Left renal cortex interstitium (tissue), 4 donors: ENCODE results near the gene NSMF. TPM values are rescaled to one million over a fixed set of nuclear protein-coding genes. Genes with fewer than 3 reads are reported as not detected.
"Not testable (repeated sequence)": the region's sequence is repeated elsewhere in the genome, so short reads cannot be mapped to it uniquely, and the experiment has no call there.

Experiments used
- DNase-seq, 4 donors: peaks; one replicate each; pipeline ENCODE4 v3.0.0-alpha.2; 2013; ENCODE audit warnings: low read depth in 4 of 4, low spot score in 2 of 4, missing footprints in 1 of 4
- polyA plus RNA-seq, 4 donors: library from polyadenylated mRNA; unstranded; fragments of 120-200 nt; gene quantifications; one replicate each; pipeline ENCODE4 v1.2.1, GENCODE V29; 2013; ENCODE audit not compliant: insufficient read length in 4 of 4

NSMF gene
- polyA plus RNA-seq, 4 donors, result 48.1 to 52.4 (median 49.4) TPM

- DNase-seq, result no peak
Observed at GRCh38 chr9:137459601-137460362, 648 bp upstream of the NSMF start.

- DNase-seq, result no peak
Observed at GRCh38 chr9:137458194-137459151, 661 bp downstream of the NSMF start.

- no peak for DNase-seq
Observed at GRCh38 chr9:137457406-137458193, 1.5 kb downstream of the NSMF start.

GRCh38 chr9:137456864-137457405 lies 2.2 kb downstream of the NSMF start:
- no peak for DNase-seq

GRCh38 chr9:137456061-137456863 lies 2.9 kb downstream of the NSMF start:
- no peak for DNase-seq

- DNase-seq, result no peak
Observed at GRCh38 chr9:137455359-137455991, 3.7 kb downstream of the NSMF start.

GRCh38 chr9:137454597-137455358 lies 4.4 kb downstream of the NSMF start:
- no peak for DNase-seq

GRCh38 chr9:137454145-137454596 lies 5.0 kb downstream of the NSMF start:
- DNase-seq, result no peak

- DNase-seq, result peak in 1 of 4 donors; percentile 55
Observed at GRCh38 chr9:137453643-137454081, 5.5 kb downstream of the NSMF start.

GRCh38 chr9:137452761-137453642 lies 6.1 kb downstream of the NSMF start:
- no peak for DNase-seq

GRCh38 chr9:137452006-137452760 lies 7.0 kb downstream of the NSMF start:
- no peak for DNase-seq

GRCh38 chr9:137451264-137452005 lies 7.7 kb downstream of the NSMF start:
- not testable (repeated sequence) for DNase-seq

- not testable (repeated sequence) for DNase-seq
Observed at GRCh38 chr9:137450539-137451222, 8.5 kb downstream of the NSMF start.

- no peak for DNase-seq
Observed at GRCh38 chr9:137449931-137450538, 9.1 kb downstream of the NSMF start.
